ENCODE data around the gene PRR7.

DNA sequence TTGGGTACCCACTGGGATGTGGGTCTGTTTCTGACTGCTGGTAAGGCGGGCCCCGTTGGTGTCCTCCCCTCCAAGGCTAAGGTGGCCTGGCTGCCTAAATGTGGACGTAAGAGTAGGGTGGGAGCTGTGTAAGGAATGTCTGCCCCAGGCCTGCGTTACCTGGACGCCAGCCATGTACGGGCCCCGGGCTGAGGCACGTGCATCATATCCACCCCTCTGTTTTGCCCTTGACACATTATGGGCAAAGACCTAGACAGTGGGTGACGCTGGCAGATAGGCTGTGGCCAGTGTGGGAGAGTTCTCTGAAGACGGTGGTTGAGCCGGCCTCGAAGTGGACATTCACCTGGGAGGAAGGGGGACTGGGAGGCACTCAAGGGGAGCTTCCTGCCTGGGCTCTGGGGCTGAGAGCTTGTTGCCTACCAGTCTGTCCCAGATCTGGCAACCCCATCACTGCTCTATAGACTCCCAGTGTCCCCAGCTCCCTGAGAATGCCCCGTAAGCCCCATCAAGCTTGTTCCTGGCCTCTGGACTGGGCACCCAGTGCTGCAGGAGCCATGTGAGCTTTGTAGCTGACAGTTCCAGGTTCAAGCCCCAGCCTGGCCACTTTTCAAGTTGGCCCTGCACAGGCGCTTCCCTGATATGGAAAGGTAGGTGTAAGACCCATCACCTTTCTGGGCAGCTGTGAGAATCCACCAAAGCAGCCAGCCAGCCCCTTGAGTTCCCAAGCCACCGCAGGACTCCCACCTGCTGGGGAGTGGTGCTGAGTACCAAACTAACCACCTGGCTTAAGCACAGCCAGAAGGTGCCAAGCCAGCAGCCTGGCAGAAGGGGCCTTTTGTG, 3.2 kb upstream of the PRR7 start:
- TF ChIP-seq, protein P1, sequence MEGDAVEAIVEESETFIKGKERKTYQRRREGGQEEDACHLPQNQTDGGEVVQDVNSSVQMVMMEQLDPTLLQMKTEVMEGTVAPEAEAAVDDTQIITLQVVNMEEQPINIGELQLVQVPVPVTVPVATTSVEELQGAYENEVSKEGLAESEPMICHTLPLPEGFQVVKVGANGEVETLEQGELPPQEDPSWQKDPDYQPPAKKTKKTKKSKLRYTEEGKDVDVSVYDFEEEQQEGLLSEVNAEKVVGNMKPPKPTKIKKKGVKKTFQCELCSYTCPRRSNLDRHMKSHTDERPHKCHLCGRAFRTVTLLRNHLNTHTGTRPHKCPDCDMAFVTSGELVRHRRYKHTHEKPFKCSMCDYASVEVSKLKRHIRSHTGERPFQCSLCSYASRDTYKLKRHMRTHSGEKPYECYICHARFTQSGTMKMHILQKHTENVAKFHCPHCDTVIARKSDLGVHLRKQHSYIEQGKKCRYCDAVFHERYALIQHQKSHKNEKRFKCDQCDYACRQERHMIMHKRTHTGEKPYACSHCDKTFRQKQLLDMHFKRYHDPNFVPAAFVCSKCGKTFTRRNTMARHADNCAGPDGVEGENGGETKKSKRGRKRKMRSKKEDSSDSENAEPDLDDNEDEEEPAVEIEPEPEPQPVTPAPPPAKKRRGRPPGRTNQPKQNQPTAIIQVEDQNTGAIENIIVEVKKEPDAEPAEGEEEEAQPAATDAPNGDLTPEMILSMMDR (IDR thresholded peaks at IDR 0.05) = no peak
- TF ChIP-seq POLR2A (IDR thresholded peaks at IDR 0.05) = no peak
